ENCODE data around the gene MICAL3.

Gene MICAL3

DNA sequence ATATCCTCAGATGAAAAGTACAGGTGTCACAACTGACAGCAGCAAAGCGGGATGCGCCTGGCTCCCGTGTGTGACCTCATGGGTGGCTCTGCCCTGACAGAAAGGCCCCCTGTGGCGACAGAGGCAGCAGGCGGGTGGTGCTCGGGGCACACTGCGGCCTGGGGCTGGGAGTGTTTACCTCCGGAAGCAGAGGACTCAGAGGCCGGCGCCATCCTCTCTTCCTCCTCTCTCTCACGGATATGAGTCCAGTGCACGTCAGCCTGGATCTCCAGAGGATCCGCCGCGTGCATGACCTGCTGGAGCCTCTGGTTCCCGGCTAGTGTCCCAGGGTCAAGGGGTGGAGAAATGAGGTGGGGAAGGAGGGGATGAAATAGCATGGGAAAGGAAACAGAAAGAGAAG, 196.9 kb downstream of the MICAL3 start:
- Histone ChIP-seq H3K36me3 (ENCODE audit: insufficient read depth, low read length) (no peaks in the 10 kb centered on the region; the same call in 1 of the 2 replicates), H2AFZ (ENCODE audit: low read length) (no peak overlapping the region), H3K4me3 (ENCODE audit: low read depth, low read length, poor library complexity, severe bottlenecking) (no peak overlapping the region), H3K9me3 (ENCODE audit: low read length) (no peaks in the 10 kb centered on the region), H3F3A (ENCODE audit: insufficient read depth, low read length) (no peaks in the 10 kb centered on the region), H3K27me3 (ENCODE audit: insufficient read depth, low read length) (no peaks in the 10 kb centered on the region), H3K4me1 (ENCODE audit: insufficient read depth, low read length, severe bottlenecking) (no peaks in the 10 kb centered on the region), H3K27ac (ENCODE audit: low read depth, low read length, poor library complexity, severe bottlenecking) (no peak overlapping the region), H3K4me2 (ENCODE audit: low read length) (no peak overlapping the region), H3K9ac (ENCODE audit: low read length) (no peak overlapping the region), H4K20me1 (ENCODE audit: insufficient read depth, low read length) (no peaks in the 10 kb centered on the region), H3K79me2 (ENCODE audit: insufficient read depth, low read length) (no peaks in the 10 kb centered on the region), H3K9me2 (ENCODE audit: low read depth, low read length) (no peaks in the 10 kb centered on the region)
- TF ChIP-seq, protein P1, sequence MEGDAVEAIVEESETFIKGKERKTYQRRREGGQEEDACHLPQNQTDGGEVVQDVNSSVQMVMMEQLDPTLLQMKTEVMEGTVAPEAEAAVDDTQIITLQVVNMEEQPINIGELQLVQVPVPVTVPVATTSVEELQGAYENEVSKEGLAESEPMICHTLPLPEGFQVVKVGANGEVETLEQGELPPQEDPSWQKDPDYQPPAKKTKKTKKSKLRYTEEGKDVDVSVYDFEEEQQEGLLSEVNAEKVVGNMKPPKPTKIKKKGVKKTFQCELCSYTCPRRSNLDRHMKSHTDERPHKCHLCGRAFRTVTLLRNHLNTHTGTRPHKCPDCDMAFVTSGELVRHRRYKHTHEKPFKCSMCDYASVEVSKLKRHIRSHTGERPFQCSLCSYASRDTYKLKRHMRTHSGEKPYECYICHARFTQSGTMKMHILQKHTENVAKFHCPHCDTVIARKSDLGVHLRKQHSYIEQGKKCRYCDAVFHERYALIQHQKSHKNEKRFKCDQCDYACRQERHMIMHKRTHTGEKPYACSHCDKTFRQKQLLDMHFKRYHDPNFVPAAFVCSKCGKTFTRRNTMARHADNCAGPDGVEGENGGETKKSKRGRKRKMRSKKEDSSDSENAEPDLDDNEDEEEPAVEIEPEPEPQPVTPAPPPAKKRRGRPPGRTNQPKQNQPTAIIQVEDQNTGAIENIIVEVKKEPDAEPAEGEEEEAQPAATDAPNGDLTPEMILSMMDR (IDR thresholded peaks at IDR 0.05; ENCODE audit: low read length): no peak
- TF ChIP-seq EZH2 (IDR thresholded peaks at IDR 0.05; ENCODE audit: borderline replicate concordance, low read length): no peak

DNA sequence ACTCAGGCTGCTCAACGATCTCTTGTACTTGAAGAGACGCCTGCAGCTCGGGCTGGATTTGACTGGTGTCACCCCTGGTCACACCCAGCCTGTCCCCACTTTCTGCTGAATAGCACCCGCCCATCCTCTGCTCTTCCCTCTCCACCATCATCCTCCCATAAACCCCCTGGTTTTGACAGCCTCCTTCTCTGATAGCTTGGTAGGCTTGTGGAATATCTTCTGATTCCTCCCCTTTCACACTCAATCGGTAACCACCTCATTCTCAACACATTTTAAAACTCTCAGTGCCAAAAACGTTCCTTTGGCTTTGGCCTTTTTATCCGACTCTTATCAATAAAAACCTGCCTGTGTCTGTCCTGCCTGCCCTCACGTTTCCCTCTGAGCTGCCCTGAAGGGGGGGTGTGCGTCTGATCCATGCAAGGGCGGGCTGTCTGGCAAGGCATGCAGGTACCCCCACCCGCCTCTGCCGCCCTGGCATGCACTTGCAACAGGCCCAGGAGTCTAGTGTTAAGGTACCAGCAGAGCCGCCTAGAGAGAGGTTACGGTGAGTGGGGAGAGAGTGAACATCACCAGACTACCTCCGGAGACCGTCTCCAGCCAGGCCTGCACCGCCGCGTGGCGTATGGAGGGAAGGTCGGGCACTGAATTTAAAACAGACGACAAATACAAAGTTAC, 198.3 kb downstream of the MICAL3 start:
- H3K79me2 ChIP-seq (ENCODE audit: insufficient read depth, low read length): no peaks in the 10 kb centered on the region
- H3K4me1 ChIP-seq (ENCODE audit: insufficient read depth, low read length, severe bottlenecking): no peaks in the 10 kb centered on the region
- no peaks in the 10 kb centered on the region for H3K27me3 ChIP-seq (ENCODE audit: insufficient read depth, low read length)
- H3K4me2 ChIP-seq (ENCODE audit: low read length): no peak overlapping the region
- H3K9me2 ChIP-seq (ENCODE audit: low read depth, low read length): no peaks in the 10 kb centered on the region
- H3K4me3 ChIP-seq (ENCODE audit: low read depth, low read length, poor library complexity, severe bottlenecking): no peak overlapping the region
- no peak overlapping the region for H3K27ac ChIP-seq (ENCODE audit: low read depth, low read length, poor library complexity, severe bottlenecking)
- H3K36me3 ChIP-seq (ENCODE audit: insufficient read depth, low read length): peaks cover 3% of the 10 kb centered on the region; the same call in 1 of the 2 replicates
- no peaks in the 10 kb centered on the region for H3F3A ChIP-seq (ENCODE audit: insufficient read depth, low read length)
- TF ChIP-seq EZH2 (IDR thresholded peaks at IDR 0.05; ENCODE audit: borderline replicate concordance, low read length): no peak
- TF ChIP-seq, protein P1 (IDR thresholded peaks at IDR 0.05; ENCODE audit: low read length): no peak
- no peaks in the 10 kb centered on the region for H4K20me1 ChIP-seq (ENCODE audit: insufficient read depth, low read length)
- H3K9ac ChIP-seq (ENCODE audit: low read length): no peak overlapping the region
- H2AFZ ChIP-seq (ENCODE audit: low read length): no peak overlapping the region
- no peaks in the 10 kb centered on the region for H3K9me3 ChIP-seq (ENCODE audit: low read length)

DNA sequence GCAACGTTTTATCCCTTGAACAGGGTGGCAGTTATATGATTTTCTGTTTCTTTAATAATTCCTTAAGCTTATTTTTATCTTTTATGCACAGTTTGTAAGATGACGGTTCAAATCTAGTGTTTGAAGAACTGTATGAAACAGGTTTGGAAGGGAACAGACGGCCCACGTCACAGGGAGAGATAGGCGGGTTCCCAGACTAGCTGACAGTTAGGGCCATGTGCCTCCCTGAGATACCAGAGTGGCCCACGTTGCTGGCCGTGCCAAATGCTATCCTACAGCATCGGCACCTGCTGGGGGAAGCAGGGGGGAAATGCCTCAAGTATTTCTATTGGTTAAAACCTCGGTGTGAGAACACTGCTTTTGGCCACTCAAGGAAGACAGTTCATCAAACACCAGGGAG, 199.9 kb downstream of the MICAL3 start:
- no peak overlapping the region for H3K9ac ChIP-seq (ENCODE audit: low read length)
- H4K20me1 ChIP-seq (ENCODE audit: insufficient read depth, low read length): no peaks in the 10 kb centered on the region
- TF ChIP-seq, protein P1 (IDR thresholded peaks at IDR 0.05; ENCODE audit: low read length): no peak
- TF ChIP-seq EZH2 (IDR thresholded peaks at IDR 0.05; ENCODE audit: borderline replicate concordance, low read length): no peak
- no peak overlapping the region for H3K4me2 ChIP-seq (ENCODE audit: low read length)
- H2AFZ ChIP-seq (ENCODE audit: low read length): no peak overlapping the region
- H3K9me3 ChIP-seq (ENCODE audit: low read length): no peaks in the 10 kb centered on the region
- H3F3A ChIP-seq (ENCODE audit: insufficient read depth, low read length): no peaks in the 10 kb centered on the region
- no peak overlapping the region for H3K27ac ChIP-seq (ENCODE audit: low read depth, low read length, poor library complexity, severe bottlenecking)
- no peaks in the 10 kb centered on the region for H3K4me1 ChIP-seq (ENCODE audit: insufficient read depth, low read length, severe bottlenecking)
- peaks cover 3% of the 10 kb centered on the region; the same call in 1 of the 2 replicates for H3K36me3 ChIP-seq (ENCODE audit: insufficient read depth, low read length)
- H3K4me3 ChIP-seq (ENCODE audit: low read depth, low read length, poor library complexity, severe bottlenecking): no peak overlapping the region
- no peaks in the 10 kb centered on the region for H3K27me3 ChIP-seq (ENCODE audit: insufficient read depth, low read length)
- no peaks in the 10 kb centered on the region for H3K79me2 ChIP-seq (ENCODE audit: insufficient read depth, low read length)
- no peaks in the 10 kb centered on the region for H3K9me2 ChIP-seq (ENCODE audit: low read depth, low read length)
